HT1080 (cell line): ENCODE measurements around the gene ATP2A3. TPM values are rescaled to one million over a fixed set of nuclear protein-coding genes. Genes with fewer than 3 reads are reported as not detected.

Experiments used
- total RNA-seq: library from RNA; depleted of rRNA; stranded (reverse); fragments of >200 nt; shearing (Covaris generic); gene quantifications from 2 replicates; pipeline ENCODE4 v1.2.3, GENCODE V29; 2014; rRNA removed

The ATP2A3 gene
- total RNA-seq, 1 experiment from 2014 or later, result not detected

Other genes starting within 250 kb of the ATP2A3 start
- gene HASPIN, start 240.5 kb downstream of the ATP2A3 start, total RNA-seq, result 27.9 and 28.1 TPM in 2 replicates
- 26.9 and 34.0 TPM in 2 replicates for gene ITGAE, start 163.2 kb downstream of the ATP2A3 start, total RNA-seq
- gene NCBP3, start 118.2 kb downstream of the ATP2A3 start, total RNA-seq, result 20.5 and 23.6 TPM in 2 replicates
- gene CAMKK1, start 71.4 kb downstream of the ATP2A3 start, total RNA-seq, result 9.2 and 11.8 TPM in 2 replicates
- not detected in 2 replicates for gene P2RX1, start 48.0 kb downstream of the ATP2A3 start, total RNA-seq
- gene ZZEF1, start 178.6 kb upstream of the ATP2A3 start, total RNA-seq, result 22.5 and 27.3 TPM in 2 replicates
- gene CYB5D2, start 178.8 kb upstream of the ATP2A3 start, total RNA-seq, result 12.1 and 14.5 TPM in 2 replicates